Fibroblast of pulmonary artery (primary cell): ENCODE data around the gene EFNA2.

ENCODE experiments used
- DNase-seq: peaks from one replicate; pipeline ENCODE4 v3.0.0-alpha.2; 2010; ENCODE audit warnings: low read depth
- H3K4me3 ChIP-seq: replicated peaks from 2 replicates; pipeline ENCODE4 v1.5.1; 2011; ENCODE audit warnings: low read depth, mild to moderate bottlenecking, control low read depth, low read length, moderate library complexity
- TF ChIP-seq, protein P1 (sequence below): IDR thresholded peaks from 2 replicates; pipeline ENCODE4 v1.5.1; 2011; ENCODE audit warnings: mild to moderate bottlenecking, control low read depth, low read length, inconsistent platforms; ENCODE audit errors: missing control alignments

EFNA2 gene

DNA sequence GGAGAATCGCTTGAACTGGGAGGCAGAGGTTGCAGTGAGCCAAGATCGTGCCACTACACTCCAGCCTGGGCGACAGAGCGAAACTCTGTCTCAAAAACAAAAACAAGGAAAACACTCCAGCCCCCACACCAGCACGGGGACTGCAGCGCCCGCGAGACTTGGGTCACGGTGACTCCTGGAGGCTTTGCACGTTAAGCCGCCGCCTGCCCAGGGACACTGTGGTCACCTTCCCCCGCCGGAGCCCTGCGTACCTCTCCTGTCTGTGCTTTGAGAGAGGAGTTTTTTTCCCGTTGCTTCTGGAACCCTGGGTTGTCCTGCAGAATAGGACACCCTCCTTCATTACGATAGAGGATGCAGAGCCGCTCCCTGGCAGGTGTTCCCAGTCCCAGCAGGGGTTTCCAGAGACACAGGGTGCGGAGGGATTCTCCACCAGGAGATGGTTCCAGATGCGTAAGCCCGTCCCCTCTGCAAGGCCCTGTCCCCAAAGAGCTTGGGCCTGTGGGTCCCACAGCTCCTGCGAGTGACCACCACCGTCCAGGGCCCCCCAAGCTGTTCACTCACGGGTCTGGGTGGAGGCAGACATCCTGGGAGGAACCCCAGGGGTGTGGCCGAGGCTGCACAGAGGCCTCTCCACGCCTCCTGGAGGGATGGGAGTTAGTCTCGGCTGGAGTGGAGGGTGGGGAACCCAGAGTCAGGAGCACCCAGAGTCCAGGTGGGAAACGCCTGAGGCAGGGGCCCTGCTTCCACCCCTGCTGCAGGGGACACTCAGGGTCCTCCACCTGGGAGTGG is 55.2 kb downstream of the EFNA2 start:
- DNase-seq, result no peak
- TF ChIP-seq, protein P1, sequence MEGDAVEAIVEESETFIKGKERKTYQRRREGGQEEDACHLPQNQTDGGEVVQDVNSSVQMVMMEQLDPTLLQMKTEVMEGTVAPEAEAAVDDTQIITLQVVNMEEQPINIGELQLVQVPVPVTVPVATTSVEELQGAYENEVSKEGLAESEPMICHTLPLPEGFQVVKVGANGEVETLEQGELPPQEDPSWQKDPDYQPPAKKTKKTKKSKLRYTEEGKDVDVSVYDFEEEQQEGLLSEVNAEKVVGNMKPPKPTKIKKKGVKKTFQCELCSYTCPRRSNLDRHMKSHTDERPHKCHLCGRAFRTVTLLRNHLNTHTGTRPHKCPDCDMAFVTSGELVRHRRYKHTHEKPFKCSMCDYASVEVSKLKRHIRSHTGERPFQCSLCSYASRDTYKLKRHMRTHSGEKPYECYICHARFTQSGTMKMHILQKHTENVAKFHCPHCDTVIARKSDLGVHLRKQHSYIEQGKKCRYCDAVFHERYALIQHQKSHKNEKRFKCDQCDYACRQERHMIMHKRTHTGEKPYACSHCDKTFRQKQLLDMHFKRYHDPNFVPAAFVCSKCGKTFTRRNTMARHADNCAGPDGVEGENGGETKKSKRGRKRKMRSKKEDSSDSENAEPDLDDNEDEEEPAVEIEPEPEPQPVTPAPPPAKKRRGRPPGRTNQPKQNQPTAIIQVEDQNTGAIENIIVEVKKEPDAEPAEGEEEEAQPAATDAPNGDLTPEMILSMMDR, result no peak
- H3K4me3 ChIP-seq, result no peak overlapping the region

DNA sequence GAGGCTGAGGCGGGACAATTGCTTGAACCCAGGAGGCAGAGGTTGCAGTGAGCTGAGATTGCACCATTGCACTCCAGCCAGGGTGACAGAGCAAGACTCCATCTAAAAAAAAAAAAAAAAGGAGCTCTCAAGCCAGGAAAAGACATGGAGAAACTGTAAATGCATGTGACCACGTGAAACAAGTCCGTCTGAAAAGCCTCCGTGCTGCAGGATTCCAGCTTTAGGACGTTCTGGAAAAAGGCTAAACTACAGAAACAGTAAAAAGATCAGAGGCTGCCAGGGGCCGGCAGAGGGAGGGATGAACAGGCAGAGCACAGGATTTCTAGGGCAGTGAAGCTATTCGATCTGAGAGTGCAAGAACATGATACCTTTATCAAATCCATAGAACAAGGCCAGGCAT is 57.4 kb downstream of the EFNA2 start:
- DNase-seq, result peak; percentile 44
- no peak overlapping the region for H3K4me3 ChIP-seq
- TF ChIP-seq, protein P1, result no peak

DNA sequence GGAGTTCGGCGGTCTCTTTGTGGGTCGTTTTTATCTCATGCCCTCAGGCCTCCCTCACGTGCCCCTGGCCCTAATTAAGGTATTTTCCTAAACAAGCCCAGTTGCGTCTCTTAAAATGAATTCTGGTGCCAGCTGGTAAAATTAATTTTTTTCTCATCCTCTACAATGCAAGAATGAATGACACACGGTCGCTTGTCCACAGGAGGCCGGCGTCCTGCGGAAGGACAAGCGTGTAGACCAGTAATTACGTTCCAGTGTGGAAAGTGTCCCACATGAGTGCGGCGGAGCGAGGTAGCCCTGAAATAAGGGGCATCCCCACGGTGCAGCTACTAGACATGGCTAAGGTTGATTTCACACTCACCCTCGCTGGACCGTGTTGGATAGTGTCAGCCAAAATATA is 63.5 kb downstream of the EFNA2 start:
- DNase-seq, result no peak
- no peak overlapping the region for H3K4me3 ChIP-seq
- TF ChIP-seq, protein P1, result no peak

DNA sequence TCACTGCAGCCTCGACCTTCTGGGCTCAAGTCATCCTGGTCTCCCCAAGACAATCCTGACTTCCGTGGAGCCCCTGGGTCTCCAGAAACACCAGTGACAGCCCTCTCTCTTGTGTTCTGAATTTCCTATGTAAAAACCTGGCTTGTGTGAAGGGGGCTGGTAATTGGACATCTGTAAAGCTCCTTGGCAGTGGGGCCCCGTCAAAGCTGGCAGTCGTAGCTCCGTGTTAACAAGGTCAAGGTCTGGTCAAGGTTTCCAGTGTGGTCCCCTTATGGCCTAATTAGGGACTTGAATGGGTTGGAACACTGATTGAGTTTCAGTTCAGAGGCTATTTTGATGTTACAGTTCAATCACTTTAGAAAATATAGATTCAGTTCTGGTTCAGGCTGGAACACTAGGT is 65.2 kb downstream of the EFNA2 start:
- H3K4me3 ChIP-seq, result no peak overlapping the region
- DNase-seq, result no peak
- TF ChIP-seq, protein P1, result no peak
